Endothelial cell of umbilical vein (primary cell): ENCODE data around the gene NLRP11. TPM values are rescaled to one million over a fixed set of nuclear protein-coding genes. Genes with fewer than 3 reads are reported as not detected.

Source experiments
- BruUV-seq: library from RNA; stranded (reverse); fragments of 400-500 nt; replicated peaks from 2 replicates; lab custom pipeline; 2021; lab: Mats Ljungman, UMichigan
- CTCF ChIA-PET: fragments of 300-600, 350-600 bp; sonication (Branson Sonifier 250); formaldehyde crosslinking; loops from one replicate; lab custom pipeline; 2021; ENCODE audit warnings: antibody characterized with exemption, inconsistent platforms; lab: Charles Lee
- POLR2A ChIA-PET: fragments of 300-600, 350-600 bp; sonication (Branson Sonifier 250); formaldehyde crosslinking; loops from one replicate; lab custom pipeline; 2021; ENCODE audit warnings: antibody characterized with exemption, inconsistent platforms; lab: Charles Lee
- DNase-seq: peaks from one replicate; pipeline ENCODE4 v3.0.0-alpha.2; 2011; ENCODE audit warnings: low read depth, low spot score
- FAIRE-seq: peaks from 2 replicates; lab custom pipeline; 2011; peaks lifted over from hg19 to GRCh38; lab: Jason Lieb, UNC
- H2AFZ ChIP-seq: 2 replicates; pipeline ENCODE4 v1.6.0; 2012; ENCODE audit warnings: low read depth, low read length, control low read depth, inconsistent platforms
- H3K27ac ChIP-seq: 2 replicates; pipeline ENCODE4 v1.5.1; 2011; ENCODE audit warnings: low read depth, mild to moderate bottlenecking, control low read depth, low read length, moderate library complexity; ENCODE audit not compliant: insufficient read depth
- H3K27me3 ChIP-seq, 2 experiments: 2 replicates each; pipeline versions ENCODE4 v1.6.0 to v1.6.1; 2011; ENCODE audit warnings: low read length in 2 of 2, mixed read lengths in 1 of 2; ENCODE audit not compliant: control insufficient read depth in 2 of 2, insufficient read depth in 2 of 2
- H3K36me3 ChIP-seq, 2 experiments: 2 replicates in 1 of 2; 3 replicates in 1 of 2; pipeline ENCODE4 v1.5.1; 2011; ENCODE audit warnings: low read length in 2 of 2, mild to moderate bottlenecking in 1 of 2, moderate library complexity in 1 of 2; ENCODE audit not compliant: control insufficient read depth in 2 of 2, insufficient read depth in 2 of 2; ENCODE audit errors: extremely low read depth in 1 of 2
- H3K4me1 ChIP-seq: 3 replicates; pipeline ENCODE4 v1.5.1; 2011; ENCODE audit warnings: mild to moderate bottlenecking, low read length; ENCODE audit not compliant: control insufficient read depth, insufficient read depth; ENCODE audit errors: extremely low read depth
- H3K4me2 ChIP-seq: 2 replicates; pipeline ENCODE4 v1.6.1; 2011; ENCODE audit warnings: low read length, control low read depth, mixed read lengths; ENCODE audit not compliant: insufficient read depth
- H3K4me3 ChIP-seq, 3 experiments: fragments of 200-600 bp in 1 of 3; sonication (generic), shearing (Covaris generic) in 1 of 3; replicated peaks in 1 of 3; 2 replicates each; pipeline ENCODE4 v1.5.1; 2011 to 2016; ENCODE audit warnings: control low read depth in 3 of 3, low read length in 3 of 3, mild to moderate bottlenecking in 2 of 3, inconsistent platforms in 1 of 3, low read depth in 1 of 3, moderate library complexity in 1 of 3; ENCODE audit not compliant: insufficient read depth in 1 of 3
- H3K79me2 ChIP-seq: 2 replicates; pipeline ENCODE4 v1.6.0; 2012; ENCODE audit warnings: low read length, inconsistent platforms; ENCODE audit not compliant: control insufficient read depth, insufficient read depth
- H3K9ac ChIP-seq: replicated peaks from 2 replicates; pipeline ENCODE3; 2011; ENCODE audit warnings: low read length, control low read depth; ENCODE audit not compliant: insufficient read depth; ENCODE audit errors: extremely low read depth
- H3K9me1 ChIP-seq: replicated peaks from 3 replicates; pipeline ENCODE4 v1.6.0; 2011; ENCODE audit warnings: mild to moderate bottlenecking, low read length; ENCODE audit not compliant: control insufficient read depth, insufficient read depth; ENCODE audit errors: extremely low read depth
- H3K9me3 ChIP-seq: replicated peaks from 2 replicates; pipeline ENCODE4 v1.5.1; 2012; ENCODE audit warnings: low read length, inconsistent platforms; ENCODE audit not compliant: control insufficient read depth, insufficient read depth
- H4K20me1 ChIP-seq: replicated peaks from 2 replicates; pipeline ENCODE3; 2011; ENCODE audit warnings: mild to moderate bottlenecking, low read length; ENCODE audit not compliant: control insufficient read depth, insufficient read depth; ENCODE audit errors: extremely low read depth
- dilution Hi-C: fragments of 300-500 bp; cut with MboI; formaldehyde crosslinking; loops from one replicate; pipeline ENCODE4 v1.15.0; 2019; ENCODE audit warnings: low sequenced_read_pairs; ENCODE audit not compliant: extremely low pct_ligation_motif_present
- intact Hi-C: fragments of 100-400 bp; cut with micrococcal nuclease; formaldehyde crosslinking; loops from one replicate; pipeline ENCODE4 v1.10.0; 2022
- polyA plus RNA-seq, 4 experiments: library from polyadenylated mRNA; depleted of rRNA in 3 of 4; stranded (reverse) in 3 of 4; unstranded in 1 of 4; fragments of >200 nt; gene quantifications; 2 replicates each; pipeline versions ENCODE4 v1.2.1 to v1.2.3, GENCODE V29; 2011 to 2012; ENCODE audit warnings: missing spikeins in 1 of 4
- total RNA-seq: library from RNA; stranded (reverse); gene quantifications from 2 replicates; pipeline ENCODE4 v1.2.3, GENCODE V29; 2021
- TF ChIP-seq, protein P1 (sequence below): IDR thresholded peaks from 2 replicates; pipeline ENCODE4 v1.6.1; 2011; ENCODE audit not compliant: insufficient read depth, insufficient read length
- TF ChIP-seq, protein P2 (sequence below), 2 donors: IDR thresholded peaks; 1 replicate in 1 of 2; 2 replicates in 1 of 2; pipeline ENCODE4 v1.5.1; 2011; ENCODE audit warnings: low read length in 2 of 2, mild to moderate bottlenecking in 2 of 2, moderate library complexity in 2 of 2, control low read depth in 1 of 2, inconsistent platforms in 1 of 2, low read depth in 1 of 2; ENCODE audit not compliant: insufficient read depth in 1 of 2; ENCODE audit errors: extremely low read depth in 1 of 2

NLRP11 gene
- total and polyA plus RNA-seq, 2 donors (not counting 3 experiments of a cell fraction or from before 2014, with no cell fraction given): not detected

DNA sequence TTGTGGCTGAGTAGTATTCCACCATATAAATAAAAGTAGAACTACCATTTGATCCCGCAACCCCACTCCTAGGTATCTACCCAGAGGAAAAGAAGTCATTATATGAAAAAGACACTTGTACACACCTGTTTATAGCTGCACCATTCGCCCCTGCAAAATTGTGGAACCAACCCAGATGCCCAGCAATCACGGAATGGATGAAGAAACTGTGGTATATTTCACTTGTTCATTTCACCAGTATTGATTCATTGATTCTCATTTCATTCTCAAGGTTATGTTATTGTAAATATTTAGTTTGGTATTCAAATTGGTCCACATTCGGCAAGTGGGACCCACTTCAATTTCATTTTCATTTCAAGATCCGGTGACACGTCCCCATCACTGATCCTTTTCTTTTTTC, 81.1 kb downstream of the NLRP11 start:
- no TSS peak for BruUV-seq
- Histone ChIP-seq H4K20me1 (no peaks in the 10 kb centered on the region), H3K4me1 (no peaks in the 10 kb centered on the region), H3K4me2 (no peak overlapping the region), H3K9ac (no peak overlapping the region), H3K27ac (no peak overlapping the region), H2AFZ (no peak overlapping the region), H3K9me1 (no peaks in the 10 kb centered on the region), H3K27me3 (no peaks in the 10 kb centered on the region), H3K9me3 (peaks cover 4% of the 10 kb centered on the region), H3K79me2 (no peaks in the 10 kb centered on the region), H3K4me3 (no peak overlapping the region), H3K36me3 (no peaks in the 10 kb centered on the region)
- no peak for FAIRE-seq
- intact Hi-C loops (no loop called here), dilution Hi-C loops (no loop called here)
- DNase-seq: no peak
- TF ChIP-seq, protein P1, sequence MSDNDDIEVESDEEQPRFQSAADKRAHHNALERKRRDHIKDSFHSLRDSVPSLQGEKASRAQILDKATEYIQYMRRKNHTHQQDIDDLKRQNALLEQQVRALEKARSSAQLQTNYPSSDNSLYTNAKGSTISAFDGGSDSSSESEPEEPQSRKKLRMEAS: no peak
- ChIA-PET CTCF (no interaction called here), POLR2A (no interaction called here)

DNA sequence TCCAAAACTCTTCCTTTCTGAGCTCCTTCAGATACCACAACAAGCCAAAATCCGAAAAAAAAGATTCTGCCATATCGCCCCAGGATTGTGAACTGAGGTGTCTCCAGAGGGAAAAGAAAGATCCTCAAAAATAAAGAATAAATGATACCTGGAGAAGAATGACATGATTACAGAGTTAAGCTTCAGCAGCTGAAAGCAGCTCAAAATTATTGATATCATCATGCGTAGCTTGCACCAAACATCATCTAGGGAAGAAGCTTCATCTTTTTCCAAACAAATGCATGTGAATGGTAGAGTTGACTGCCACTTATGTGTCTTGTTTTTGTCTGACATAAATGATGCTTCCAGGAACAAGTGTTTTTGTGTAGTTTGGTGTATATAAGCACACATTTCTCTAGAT, 93.5 kb downstream of the NLRP11 start, which contains the start of gene NLRP9:
Gene NLRP9, minus strand, starts transcription at position 101 of the 400 bp plus-strand sequence. Its CDS starts 28 bp downstream, at position 73.
- FAIRE-seq: no peak
- CTCF ChIA-PET: no interaction called here

More for the DNA sequence above, 93.5 kb downstream of the NLRP11 start, which contains the start of gene NLRP9:
- Histone ChIP-seq H3K27me3 (no peaks in the 10 kb centered on the region), H2AFZ (no peak within 1 kb of the TSS), H4K20me1 (no peaks in the 10 kb centered on the region), H3K4me2 (no peak within 1 kb of the TSS), H3K9me3 (no peaks in the 10 kb centered on the region), H3K9me1 (no peaks in the 10 kb centered on the region), H3K9ac (no peak within 1 kb of the TSS), H3K79me2 (no peaks in the 10 kb centered on the region), H3K36me3 (no peaks in the 10 kb centered on the region), H3K4me1 (no peaks in the 10 kb centered on the region), H3K4me3 (no peak within 1 kb of the TSS), H3K27ac (no peak within 1 kb of the TSS)
- intact Hi-C loops: no loop called here
- no TSS peak for BruUV-seq
- POLR2A ChIA-PET: no interaction called here
- DNase-seq: no peak
- TF ChIP-seq, protein P2, sequence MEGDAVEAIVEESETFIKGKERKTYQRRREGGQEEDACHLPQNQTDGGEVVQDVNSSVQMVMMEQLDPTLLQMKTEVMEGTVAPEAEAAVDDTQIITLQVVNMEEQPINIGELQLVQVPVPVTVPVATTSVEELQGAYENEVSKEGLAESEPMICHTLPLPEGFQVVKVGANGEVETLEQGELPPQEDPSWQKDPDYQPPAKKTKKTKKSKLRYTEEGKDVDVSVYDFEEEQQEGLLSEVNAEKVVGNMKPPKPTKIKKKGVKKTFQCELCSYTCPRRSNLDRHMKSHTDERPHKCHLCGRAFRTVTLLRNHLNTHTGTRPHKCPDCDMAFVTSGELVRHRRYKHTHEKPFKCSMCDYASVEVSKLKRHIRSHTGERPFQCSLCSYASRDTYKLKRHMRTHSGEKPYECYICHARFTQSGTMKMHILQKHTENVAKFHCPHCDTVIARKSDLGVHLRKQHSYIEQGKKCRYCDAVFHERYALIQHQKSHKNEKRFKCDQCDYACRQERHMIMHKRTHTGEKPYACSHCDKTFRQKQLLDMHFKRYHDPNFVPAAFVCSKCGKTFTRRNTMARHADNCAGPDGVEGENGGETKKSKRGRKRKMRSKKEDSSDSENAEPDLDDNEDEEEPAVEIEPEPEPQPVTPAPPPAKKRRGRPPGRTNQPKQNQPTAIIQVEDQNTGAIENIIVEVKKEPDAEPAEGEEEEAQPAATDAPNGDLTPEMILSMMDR (IDR thresholded peaks at IDR 0.05; ENCODE audit: extremely low read depth in 1 of 2, insufficient read depth in 1 of 2, low read depth in 1 of 2, low read length in 2 of 2): no peak
- dilution Hi-C loops: no loop called here

Other genes with a start within 250 kb of the NLRP11 start
- 14.7 and 15.6 TPM in 2 replicates for gene FIZ1, start 232.5 kb downstream of the NLRP11 start, total RNA-seq
- gene FIZ1, start 232.5 kb downstream of the NLRP11 start, polyA plus RNA-seq: 6.6 and 7.0 TPM in 2 replicates
- 14.2 and 15.2 TPM in 2 replicates for gene ZNF524, start 231.7 kb downstream of the NLRP11 start, total RNA-seq
- gene ZNF524, start 231.7 kb downstream of the NLRP11 start, polyA plus RNA-seq: 15.4 and 22.5 TPM in 2 replicates
- gene ZNF865, start 226.4 kb downstream of the NLRP11 start, total RNA-seq: 10.1 and 11.4 TPM in 2 replicates
- 4.0 and 5.2 TPM in 2 replicates for gene ZNF865, start 226.4 kb downstream of the NLRP11 start, polyA plus RNA-seq
- 4.9 and 7.1 TPM in 2 replicates for gene ZNF784, start 207.4 kb downstream of the NLRP11 start, total RNA-seq
- 4.9 and 5.6 TPM in 2 replicates for gene ZNF784, start 207.4 kb downstream of the NLRP11 start, polyA plus RNA-seq
- 32.5 and 41.1 TPM in 2 replicates for gene ZNF580, start 191.0 kb downstream of the NLRP11 start, total RNA-seq
- gene ZNF580, start 191.0 kb downstream of the NLRP11 start, polyA plus RNA-seq: 13.7 and 16.9 TPM in 2 replicates
- gene ZNF581, start 188.3 kb downstream of the NLRP11 start, total RNA-seq: 27.8 and 31.4 TPM in 2 replicates
- 32.3 and 37.0 TPM in 2 replicates for gene ZNF581, start 188.3 kb downstream of the NLRP11 start, polyA plus RNA-seq
- 11.8 and 13.2 TPM in 2 replicates for gene CCDC106, start 183.8 kb downstream of the NLRP11 start, total RNA-seq
- 12.0 and 17.8 TPM in 2 replicates for gene CCDC106, start 183.8 kb downstream of the NLRP11 start, polyA plus RNA-seq
- 246 and 259 TPM in 2 replicates for gene U2AF2, start 177.0 kb downstream of the NLRP11 start, total RNA-seq
- gene U2AF2, start 177.0 kb downstream of the NLRP11 start, polyA plus RNA-seq: 173 and 183 TPM in 2 replicates
- gene EPN1, start 156.8 kb downstream of the NLRP11 start, total RNA-seq: 133 and 138 TPM in 2 replicates
- gene EPN1, start 156.8 kb downstream of the NLRP11 start, polyA plus RNA-seq: 76.9 and 87.2 TPM in 2 replicates
- gene NLRP9, start 93.6 kb downstream of the NLRP11 start, total RNA-seq: not detected in 2 replicates
- not detected in 2 replicates for gene NLRP9, start 93.6 kb downstream of the NLRP11 start, polyA plus RNA-seq
- gene RFPL4A, start 72.9 kb downstream of the NLRP11 start, total RNA-seq: not detected in 2 replicates
- not detected in 2 replicates for gene RFPL4A, start 72.9 kb downstream of the NLRP11 start, polyA plus RNA-seq
- gene RFPL4AL1, start 62.9 kb downstream of the NLRP11 start, total RNA-seq: not detected in 2 replicates
- gene RFPL4AL1, start 62.9 kb downstream of the NLRP11 start, polyA plus RNA-seq: not detected in 2 replicates
- gene NLRP4, start 4.5 kb upstream of the NLRP11 start, total RNA-seq: not detected in 2 replicates
- gene NLRP4, start 4.5 kb upstream of the NLRP11 start, polyA plus RNA-seq: not detected in 2 replicates
- gene NLRP13, start 100.3 kb upstream of the NLRP11 start, total RNA-seq: not detected in 2 replicates
- not detected in 2 replicates for gene NLRP13, start 100.3 kb upstream of the NLRP11 start, polyA plus RNA-seq
- gene NLRP8, start 115.8 kb upstream of the NLRP11 start, total RNA-seq: not detected in 2 replicates
- not detected in 2 replicates for gene NLRP8, start 115.8 kb upstream of the NLRP11 start, polyA plus RNA-seq
- gene NLRP5, start 154.8 kb upstream of the NLRP11 start, total RNA-seq: not detected in 2 replicates
- not detected in 2 replicates for gene NLRP5, start 154.8 kb upstream of the NLRP11 start, polyA plus RNA-seq